GM18867 (cell line): ENCODE results near the gene PAH.

Source experiments
- ATAC-seq: cut with Tn5 transposase; IDR thresholded peaks from one replicate; pipeline ENCODE4 v1.9.1; 2021; ENCODE audit warnings: mild to moderate bottlenecking, moderate library complexity; ENCODE audit not compliant: unreplicated experiment

Gene PAH

GRCh38 chr12:102950950-102951619 is 34.0 kb upstream of the PAH start:
- no peak for ATAC-seq

GRCh38 chr12:102950107-102950949 is 33.3 kb upstream of the PAH start:
- ATAC-seq: no peak

- ATAC-seq: no peak
These were observed 31.9 kb upstream of the PAH start for GRCh38 chr12:102948941-102949352.

- no peak for ATAC-seq
These were observed 29.0 kb upstream of the PAH start for GRCh38 chr12:102946042-102946441.

GRCh38 chr12:102939670-102940222 is 22.7 kb upstream of the PAH start:
- no peak for ATAC-seq

- no peak for ATAC-seq
These were observed 22.0 kb upstream of the PAH start for GRCh38 chr12:102939059-102939458.

GRCh38 chr12:102933168-102933567 is 16.1 kb upstream of the PAH start:
- no peak for ATAC-seq

GRCh38 chr12:102927220-102927619 is 10.2 kb upstream of the PAH start:
- no peak for ATAC-seq

- ATAC-seq: no peak
These were observed 4.2 kb upstream of the PAH start for GRCh38 chr12:102921240-102921639.

- ATAC-seq: no peak
These were observed 3.2 kb upstream of the PAH start for GRCh38 chr12:102920271-102920670.

GRCh38 chr12:102918840-102919239 is 1.8 kb upstream of the PAH start:
- no peak for ATAC-seq

GRCh38 chr12:102916252-102917025 is 605 bp downstream of the PAH start:
- no peak for ATAC-seq

GRCh38 chr12:102913453-102914226 is 3.4 kb downstream of the PAH start:
- no peak for ATAC-seq

GRCh38 chr12:102912258-102912657 is 4.8 kb downstream of the PAH start:
- ATAC-seq: no peak

- no peak for ATAC-seq
These were observed 5.7 kb downstream of the PAH start for GRCh38 chr12:102911320-102911719.

- no peak for ATAC-seq
These were observed 6.3 kb downstream of the PAH start for GRCh38 chr12:102910792-102911191.

- ATAC-seq: no peak
These were observed 6.9 kb downstream of the PAH start for GRCh38 chr12:102910137-102910536.

GRCh38 chr12:102907918-102908317 is 9.1 kb downstream of the PAH start:
- no peak for ATAC-seq

GRCh38 chr12:102905229-102905628 is 11.8 kb downstream of the PAH start:
- no peak for ATAC-seq

GRCh38 chr12:102903337-102904007 is 13.6 kb downstream of the PAH start:
- no peak for ATAC-seq
